ENCODE data around the gene F2RL2. TPM values are rescaled to one million over a fixed set of nuclear protein-coding genes. Genes with fewer than 3 reads are reported as not detected.

Gene F2RL2
- total RNA-seq, 2 experiments from 2014 or later = not detected

DNA sequence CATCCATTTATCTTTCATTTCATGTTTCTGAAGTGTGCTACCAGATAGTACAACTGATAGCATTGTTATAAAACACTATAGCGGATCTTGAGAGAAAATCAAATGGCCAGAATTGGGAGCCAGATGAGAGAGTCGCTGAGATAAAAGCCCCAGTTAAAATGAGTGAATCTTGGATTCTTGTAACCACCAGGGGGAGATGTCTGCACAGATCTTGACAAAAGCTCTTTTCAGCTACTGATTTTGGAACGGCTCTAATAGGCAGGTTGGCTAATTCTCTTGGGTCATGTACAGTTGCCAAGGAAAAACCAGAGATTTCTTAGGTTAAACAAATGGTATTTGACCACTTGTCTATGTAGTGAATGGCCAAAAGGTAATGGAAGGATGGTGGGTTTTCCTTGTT, 21.7 kb downstream of the F2RL2 start:
- Mint-ChIP-seq H3K27me3 (no peaks in the 10 kb centered on the region), H3K27ac (no peak overlapping the region), H3K9me3 (no peaks in the 10 kb centered on the region), H3K36me3 (ENCODE audit: low read depth) (peaks cover 28% of the 10 kb centered on the region), H3K4me1 (ENCODE audit: low read depth) (peaks cover 2% of the 10 kb centered on the region), H3K4me3 (no peak overlapping the region)
- DNase-seq (peak; percentile 30), ATAC-seq (peak; percentile 45)
- intact Hi-C loops (cut with micrococcal nuclease) = loop anchor here (1.0 to 2.0 kb wide), 2 partner anchors 40 to 173 kb away; no protein-coding TSS in a partner anchor
- POLR2A ChIA-PET = interaction anchor here (1.6 kb wide), 1 partner anchor 198 kb away, joined by 3 read pairs; the partner anchor contains the start of gene IQGAP2
- CTCF ChIA-PET = interaction anchor here (0.6 to 8.8 kb wide), 25 partner anchors 8 to 270 kb away, joined by 3 to 122 read pairs (median 3); partner anchors contain the start of gene IQGAP2
- TF ChIP-seq CTCF (IDR thresholded peaks at IDR 0.05) = peak; percentile 72

GRCh38 chr5:76600716-76601115, 22.5 kb downstream of the F2RL2 start:
- Mint-ChIP-seq H3K27me3 (no peaks in the 10 kb centered on the region), H3K4me3 (no peak overlapping the region), H3K27ac (no peak overlapping the region), H3K9me3 (no peaks in the 10 kb centered on the region), H3K36me3 (ENCODE audit: low read depth) (peaks cover 29% of the 10 kb centered on the region), H3K4me1 (ENCODE audit: low read depth) (peaks cover 9% of the 10 kb centered on the region)
- ChIA-PET CTCF (interaction anchor here (0.7 to 8.8 kb wide), 15 partner anchors 8 to 274 kb away, joined by 3 to 122 read pairs (median 3); no protein-coding TSS in a partner anchor), POLR2A (no interaction called here)
- ATAC-seq = no peak
- no peak for TF ChIP-seq CTCF (IDR thresholded peaks at IDR 0.05)
- no peak for DNase-seq
- intact Hi-C loops (cut with micrococcal nuclease) = loop anchor here (1.0 to 2.0 kb wide), 2 partner anchors 41 to 174 kb away; no protein-coding TSS in a partner anchor

GRCh38 chr5:76598531-76598930, 24.7 kb downstream of the F2RL2 start:
- Mint-ChIP-seq H3K4me1 (ENCODE audit: low read depth) (peaks cover 9% of the 10 kb centered on the region), H3K36me3 (ENCODE audit: low read depth) (peaks cover 27% of the 10 kb centered on the region), H3K27me3 (no peaks in the 10 kb centered on the region), H3K9me3 (no peaks in the 10 kb centered on the region), H3K27ac (no peak overlapping the region), H3K4me3 (no peak overlapping the region)
- CTCF ChIA-PET = interaction anchor here (1.0 to 8.8 kb wide), 4 partner anchors 12 to 195 kb away, joined by 3 to 122 read pairs (median 3); partner anchors contain the start of gene IQGAP2
- POLR2A ChIA-PET = no interaction called here
- TF ChIP-seq CTCF (IDR thresholded peaks at IDR 0.05) = no peak
- intact Hi-C loops (cut with micrococcal nuclease) = no loop called here
- no peak for DNase-seq
- ATAC-seq = no peak

DNA sequence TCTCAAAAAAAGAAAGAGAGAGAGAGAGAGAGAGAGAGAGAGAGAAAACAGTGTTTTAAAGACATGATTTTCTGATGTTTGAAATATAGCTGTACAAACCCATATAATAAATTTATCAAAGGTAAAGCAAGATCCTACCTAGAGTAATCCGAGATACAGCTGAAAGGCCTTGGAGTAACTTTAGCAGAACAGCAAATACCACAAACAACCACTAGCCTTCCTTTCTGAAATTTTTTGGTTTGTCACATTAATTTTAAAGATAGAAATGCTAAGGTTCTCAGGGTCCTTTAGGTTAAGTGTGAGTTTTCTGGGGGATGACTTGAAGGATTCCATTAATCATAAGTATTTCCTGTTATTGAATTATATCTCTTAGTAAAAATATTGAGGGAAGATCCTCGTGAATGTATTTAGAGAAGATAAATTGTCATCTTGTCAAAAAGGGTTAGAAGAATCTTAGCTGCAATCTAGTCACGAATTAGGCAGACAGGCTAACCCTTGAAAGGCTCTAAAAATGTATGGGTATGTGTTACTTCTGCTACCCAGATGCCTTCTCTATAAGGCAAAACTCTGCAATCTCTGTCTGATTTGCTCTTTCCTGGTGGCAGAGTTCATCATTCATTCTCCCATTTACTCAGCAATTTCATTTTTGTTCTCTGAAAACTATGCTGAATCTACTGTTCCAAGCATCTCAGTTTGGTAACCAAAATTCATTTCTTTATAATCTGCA, 27.3 kb downstream of the F2RL2 start:
- H3K36me3 Mint-ChIP-seq (ENCODE audit: low read depth) = peaks cover 35% of the 10 kb centered on the region

More for the DNA sequence above, 27.3 kb downstream of the F2RL2 start:
- Mint-ChIP-seq H3K4me3 (no peak overlapping the region), H3K27ac (peak overlapping the region; percentile 64), H3K4me1 (ENCODE audit: low read depth) (peaks cover 7% of the 10 kb centered on the region), H3K9me3 (no peaks in the 10 kb centered on the region), H3K27me3 (no peaks in the 10 kb centered on the region)
- CTCF ChIA-PET = interaction anchor here (1.0 to 2.1 kb wide), 2 partner anchors 24 to 179 kb away, joined by 4 to 8 read pairs; no protein-coding TSS in a partner anchor
- DNase-seq = no peak
- POLR2A ChIA-PET = no interaction called here
- intact Hi-C loops (cut with micrococcal nuclease) = no loop called here
- no peak for ATAC-seq
- TF ChIP-seq CTCF (IDR thresholded peaks at IDR 0.05) = no peak
